GM21576 (cell line): Measurements from ENCODE around the gene RXRA.

ENCODE experiments used
- ATAC-seq: cut with Tn5 transposase; IDR thresholded peaks from one replicate; pipeline ENCODE4 v1.9.1; 2021; ENCODE audit warnings: mild to moderate bottlenecking, moderate library complexity; ENCODE audit not compliant: unreplicated experiment

The RXRA gene

GRCh38 chr9:134325813-134326723 lies at the start of gene RXRA:
RXRA (plus strand) TSS chr9:134326455; CDS start chr9:134326632, 177 bp downstream.
- ATAC-seq = no peak

DNA sequence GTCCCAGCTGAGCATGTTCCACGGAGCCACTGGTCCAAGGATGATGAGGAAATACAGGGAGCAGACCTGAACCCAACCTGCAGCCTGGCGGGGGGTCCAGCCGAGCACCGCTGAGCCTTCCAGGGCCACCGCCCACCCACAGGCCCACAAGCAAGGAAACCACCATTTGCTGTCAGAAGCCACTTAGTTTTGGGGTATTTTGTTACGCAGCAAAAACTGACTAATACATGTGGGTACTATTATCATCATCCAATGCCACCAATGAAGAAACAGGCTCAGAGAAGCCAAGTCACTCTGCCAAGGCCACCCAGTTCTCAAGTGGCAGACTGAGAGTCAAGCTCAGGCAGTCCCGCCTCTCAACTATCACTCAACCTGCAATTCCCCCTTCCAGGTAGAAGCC lies 48.0 kb upstream of the RXRA start:
- no peak for ATAC-seq

DNA sequence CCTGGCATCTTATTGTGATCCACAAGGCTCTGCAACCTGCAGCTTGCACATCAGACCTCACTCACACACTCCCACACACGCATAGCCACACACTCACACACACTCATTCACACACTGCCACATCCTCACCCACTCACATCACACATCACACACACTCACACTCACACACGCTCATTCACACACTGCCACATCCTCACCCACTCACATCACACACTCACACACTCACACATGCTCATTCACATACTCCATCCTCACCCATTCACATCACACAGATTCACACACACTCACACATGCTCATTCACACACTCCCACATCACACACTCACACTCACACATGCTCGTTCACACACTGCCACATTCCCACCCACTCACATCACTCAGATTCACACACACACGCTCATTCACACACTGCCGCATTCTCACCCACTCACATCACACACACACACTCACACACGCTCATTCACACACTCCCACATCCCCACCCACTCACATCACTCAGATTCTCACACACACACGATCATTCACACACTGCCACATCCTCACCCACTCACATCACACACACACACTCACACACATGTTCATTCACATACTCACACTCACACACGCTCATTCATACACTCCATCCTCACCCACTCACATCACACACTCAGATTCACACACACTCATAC lies 47.1 kb upstream of the RXRA start:
- no peak for ATAC-seq

GRCh38 chr9:134282138-134282650 lies 44.1 kb upstream of the RXRA start:
- no peak for ATAC-seq

- ATAC-seq = no peak
Measured at GRCh38 chr9:134283111-134283515, 43.1 kb upstream of the RXRA start.

DNA sequence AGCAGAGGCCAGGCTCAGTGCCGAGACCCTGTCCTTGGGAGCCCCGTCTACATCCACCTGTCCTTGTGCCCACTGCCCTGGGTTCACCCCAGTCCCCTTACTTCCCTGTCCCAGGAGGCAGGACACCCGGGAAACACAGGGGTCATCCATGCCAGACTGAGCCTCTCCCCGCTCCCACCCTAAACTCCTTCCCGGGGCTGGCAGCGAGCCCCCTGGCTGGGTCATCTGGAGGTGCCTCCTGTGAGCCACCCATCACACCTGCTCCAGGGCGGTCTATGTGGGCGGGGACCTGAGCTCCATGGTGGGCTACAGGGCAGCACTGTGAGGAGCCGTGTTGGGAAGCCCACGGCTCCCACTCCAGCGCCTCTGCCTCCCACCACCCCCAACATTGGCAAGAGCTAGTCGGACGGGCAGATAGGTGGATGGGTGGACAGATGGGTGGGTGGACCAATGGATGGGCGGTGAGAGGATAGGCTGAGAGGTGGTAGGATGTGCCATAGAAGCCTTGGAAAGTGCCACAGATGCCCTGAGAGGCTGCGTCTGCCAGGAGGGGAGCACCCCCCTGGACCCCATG lies 42.5 kb upstream of the RXRA start:
- ATAC-seq = no peak

DNA sequence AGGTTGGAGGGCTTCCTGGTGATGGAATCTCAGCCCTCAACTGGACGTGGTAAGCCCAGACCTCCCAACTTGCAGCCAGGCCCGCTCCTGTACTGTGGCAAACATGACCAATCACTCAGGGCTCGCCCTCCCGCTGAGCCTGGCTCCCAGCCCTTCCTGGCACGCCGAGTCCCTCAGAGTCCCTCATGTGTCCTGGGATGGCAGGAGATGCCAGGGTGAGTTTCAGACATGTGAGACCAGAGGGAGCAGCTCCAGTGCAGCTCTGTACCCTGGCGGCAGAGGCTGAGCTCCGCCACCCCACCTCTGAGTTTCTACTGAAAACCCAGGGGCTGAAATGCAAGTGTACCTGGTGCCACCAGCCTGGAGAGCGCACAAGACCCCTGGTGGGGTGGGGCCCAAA lies 42.0 kb upstream of the RXRA start:
- no peak for ATAC-seq

- ATAC-seq = no peak
Measured at GRCh38 chr9:134284741-134285140, 41.5 kb upstream of the RXRA start.

GRCh38 chr9:134285215-134285845 lies 40.9 kb upstream of the RXRA start:
- no peak for ATAC-seq

- no peak for ATAC-seq
Measured at GRCh38 chr9:134286471-134287245, 39.6 kb upstream of the RXRA start.

- ATAC-seq = no peak
Measured at GRCh38 chr9:134287591-134288491, 38.4 kb upstream of the RXRA start.

- no peak for ATAC-seq
Measured at GRCh38 chr9:134288746-134289145, 37.5 kb upstream of the RXRA start.

DNA sequence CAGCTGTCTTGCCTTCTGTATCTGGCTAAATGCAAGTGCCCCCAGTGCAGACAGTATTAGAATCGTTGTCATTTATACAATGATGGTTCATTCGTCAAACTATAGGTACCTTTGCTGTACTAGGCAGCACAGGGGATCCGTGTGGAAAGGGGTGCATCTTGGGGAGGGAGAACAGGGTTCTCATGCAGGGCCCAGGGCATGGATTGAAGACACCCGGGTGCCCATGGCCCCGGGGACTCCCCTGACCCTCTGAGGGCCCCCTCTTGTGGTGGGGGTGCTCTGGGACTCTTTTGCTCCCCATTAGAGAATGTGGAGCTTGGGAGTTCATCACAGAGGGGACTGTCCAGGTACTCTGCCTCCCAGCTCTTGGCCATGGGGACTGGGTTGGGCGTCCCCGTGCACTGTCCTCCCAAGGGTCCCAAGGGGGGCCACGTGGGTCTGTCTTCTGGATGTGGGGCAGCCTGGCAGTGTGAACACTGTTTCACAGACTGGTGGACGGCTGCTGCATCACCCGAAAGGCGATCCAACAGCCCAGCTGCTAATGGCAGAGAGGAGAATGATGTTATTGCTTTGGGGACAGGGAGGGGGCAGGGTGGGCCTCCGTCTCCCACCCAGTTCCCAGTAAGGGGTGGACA lies 36.9 kb upstream of the RXRA start:
- no peak for ATAC-seq

DNA sequence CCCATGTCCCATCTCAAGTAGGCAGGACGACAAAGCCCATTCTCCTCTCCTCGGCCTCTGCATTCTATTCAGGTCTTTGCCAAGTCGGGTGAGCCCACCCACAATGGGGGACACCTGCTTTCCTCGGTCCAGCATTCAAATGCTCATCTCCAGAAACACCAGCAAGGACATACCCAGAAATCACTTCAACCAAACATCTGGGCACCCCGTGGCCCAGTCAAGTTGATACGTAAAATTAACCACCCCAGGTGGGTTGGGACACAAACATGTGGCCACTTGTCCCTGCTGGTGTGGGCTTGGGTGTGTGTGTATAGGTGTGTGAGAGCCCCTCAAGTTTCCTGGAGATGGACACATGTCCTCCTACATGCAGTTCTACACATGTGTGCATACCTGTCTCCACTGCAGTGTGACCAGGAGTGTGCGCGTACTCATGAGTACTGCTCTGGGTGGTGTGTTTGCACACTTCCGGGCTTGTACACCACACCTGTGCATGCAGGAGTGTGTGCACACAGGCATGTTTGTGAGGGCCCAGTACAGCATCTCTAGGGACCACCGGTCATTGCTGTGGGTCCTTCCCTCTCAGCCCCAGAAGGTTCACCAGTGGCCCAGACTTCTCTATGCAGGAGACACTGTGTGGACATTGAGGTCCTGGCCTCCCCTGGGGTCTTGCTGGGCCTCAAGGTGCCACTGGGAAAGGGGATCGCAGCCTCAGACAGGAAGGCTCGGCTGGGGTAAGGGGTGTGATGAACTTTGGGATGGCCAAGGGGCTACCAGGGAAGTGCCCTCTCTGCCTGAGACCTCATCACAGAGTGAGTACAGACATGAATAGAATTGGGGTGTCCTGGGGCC lies 35.4 kb upstream of the RXRA start:
- ATAC-seq = no peak

GRCh38 chr9:134291452-134291881 lies 34.8 kb upstream of the RXRA start:
- no peak for ATAC-seq

DNA sequence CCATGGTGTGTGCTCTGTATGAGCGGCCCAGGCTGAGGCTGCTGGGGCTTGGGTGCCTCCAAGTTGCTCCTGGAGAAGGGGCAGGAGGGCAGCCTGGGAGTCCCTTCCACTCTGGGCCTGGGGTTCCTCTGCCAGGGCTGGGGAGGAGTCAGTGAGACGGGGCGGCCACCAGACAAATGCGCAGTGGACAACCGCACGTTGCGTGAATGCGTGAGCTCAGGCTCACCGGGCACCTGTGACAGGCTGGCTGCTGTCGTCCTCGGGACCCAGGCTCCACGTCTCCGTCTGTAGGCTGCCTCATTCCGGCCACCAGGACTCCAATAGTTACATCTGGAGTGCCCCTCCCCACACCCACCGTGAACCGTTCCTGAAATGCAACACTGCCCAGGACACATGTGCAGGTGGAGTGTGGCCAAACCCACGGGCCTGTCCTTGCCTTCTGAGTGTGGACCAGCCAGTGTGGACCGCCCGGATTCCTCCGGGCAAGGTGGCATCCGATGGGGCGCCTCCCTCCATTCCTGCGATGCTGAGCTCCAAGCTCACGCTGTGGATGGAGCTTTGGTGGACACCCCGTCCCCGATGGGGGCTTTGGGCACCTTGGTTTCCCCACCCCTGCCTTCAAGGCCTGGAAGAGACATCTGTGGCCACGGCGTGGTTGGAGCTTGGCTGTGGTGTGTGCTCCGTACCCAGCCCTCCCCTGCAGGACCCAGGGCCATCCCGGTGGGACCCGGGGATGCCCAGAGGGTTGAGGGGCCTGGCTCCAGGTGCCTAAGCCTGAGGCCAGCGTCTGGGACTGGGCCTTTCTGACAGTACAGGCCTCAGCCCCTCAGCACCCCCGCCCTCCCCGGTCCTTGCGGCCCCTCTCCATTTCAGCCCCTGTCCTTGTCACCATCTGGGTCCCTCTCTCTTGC lies 34.0 kb upstream of the RXRA start:
- ATAC-seq = no peak

DNA sequence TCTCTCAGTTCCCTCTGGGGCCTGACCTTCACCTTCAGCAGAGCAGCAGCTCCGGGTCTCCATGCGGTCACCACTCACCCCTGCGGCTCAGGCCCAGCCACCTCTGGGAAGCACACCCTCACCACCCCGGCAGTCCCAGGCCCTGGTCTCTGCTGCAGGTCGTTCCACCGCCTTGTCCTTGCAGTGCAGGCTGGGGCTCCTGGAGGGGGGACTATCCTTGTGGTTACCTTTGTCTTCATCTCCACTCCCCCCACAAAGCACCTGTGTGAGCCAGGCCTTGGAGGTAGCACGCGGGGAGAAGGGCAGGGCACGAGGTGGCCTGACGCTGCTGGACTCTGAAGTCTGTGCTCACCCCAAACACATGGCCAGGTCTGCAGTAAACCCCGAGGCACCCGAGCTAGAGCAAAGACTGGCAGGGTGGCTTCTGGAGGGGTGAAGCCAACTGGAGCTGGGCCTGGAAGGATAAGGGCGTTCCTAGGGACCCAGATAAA lies 33.2 kb upstream of the RXRA start:
- no peak for ATAC-seq
